SK-N-SH treated with all-trans-retinoic acid at 6 μM for 48 hours (cell line): ENCODE measurements around the gene MT1F.

Experiments
- ATAC-seq: fragments of 200-7000 bp; cut with Tn5 transposase; 3 replicates; pipeline ENCODE4 v1.9.1; 2020; ENCODE audit warnings: mild to moderate bottlenecking, moderate library complexity
- ARNTL ChIP-seq: fragments of 450-650 bp; formaldehyde crosslinking; IDR thresholded peaks from 2 replicates; pipeline ENCODE4 v1.5.0; 2020; ENCODE audit warnings: low read depth, mild to moderate bottlenecking, moderate library complexity, borderline replicate concordance
- BACH2 ChIP-seq: fragments of 250-450 bp; sonication (Bioruptor Pico); IDR thresholded peaks from 2 replicates; pipeline ENCODE4 v1.9.0; 2021; ENCODE audit warnings: mild to moderate bottlenecking, borderline replicate concordance
- CSDC2 ChIP-seq: fragments of 250-450 bp; sonication (Bioruptor Pico); IDR thresholded peaks from 2 replicates; pipeline ENCODE4 v1.5.0; 2020; ENCODE audit warnings: mild to moderate bottlenecking, moderate library complexity
- CSRNP3 ChIP-seq: fragments of 250-450 bp; sonication (Bioruptor Pico); IDR thresholded peaks from 2 replicates; pipeline ENCODE4 v1.5.1; 2021; ENCODE audit warnings: mild to moderate bottlenecking, moderate library complexity
- ESRRG ChIP-seq: fragments of 250-450 bp; sonication (Bioruptor Pico); IDR thresholded peaks from 2 replicates; pipeline ENCODE4 v1.6.1; 2021; ENCODE audit warnings: mild to moderate bottlenecking
- GLIS3 ChIP-seq: fragments of 250-450 bp; sonication (Bioruptor Pico); IDR thresholded peaks from 2 replicates; pipeline ENCODE4 v1.5.0; 2020; ENCODE audit warnings: mild to moderate bottlenecking, moderate library complexity
- ISL1 ChIP-seq: fragments of 250-450 bp; sonication (Bioruptor Pico); IDR thresholded peaks from 2 replicates; pipeline ENCODE4 v2.1.2; 2022; ENCODE audit warnings: mild to moderate bottlenecking, moderate library complexity
- POU6F1 ChIP-seq: fragments of 250-450 bp; sonication (Bioruptor Pico); IDR thresholded peaks from 2 replicates; pipeline ENCODE4 v1.8.0; 2021; ENCODE audit warnings: low read depth, mild to moderate bottlenecking, moderate library complexity, borderline replicate concordance
- RARB ChIP-seq: fragments of 250-450 bp; sonication (Bioruptor Pico); IDR thresholded peaks from 2 replicates; pipeline ENCODE4 v1.8.0; 2021; ENCODE audit warnings: mild to moderate bottlenecking, moderate library complexity
- SNAI2 ChIP-seq: fragments of 250-450 bp; sonication (Bioruptor Pico); IDR thresholded peaks from 2 replicates; pipeline ENCODE4 v1.5.0; 2020; ENCODE audit warnings: mild to moderate bottlenecking, moderate library complexity
- TCF4 ChIP-seq: fragments of 250-450 bp; sonication (Bioruptor Pico); IDR thresholded peaks from 2 replicates; pipeline ENCODE4 v1.8.0; 2021; ENCODE audit warnings: mild to moderate bottlenecking, moderate library complexity, borderline replicate concordance
- TOX ChIP-seq: fragments of 250-450 bp; sonication (Bioruptor Pico); IDR thresholded peaks from 2 replicates; pipeline ENCODE4 v1.8.0; 2021; ENCODE audit warnings: mild to moderate bottlenecking, moderate library complexity, borderline replicate concordance
- TSHZ2 ChIP-seq: fragments of 250-450 bp; sonication (Bioruptor Pico); IDR thresholded peaks from 2 replicates; pipeline ENCODE4 v1.5.0; 2020; ENCODE audit warnings: mild to moderate bottlenecking, moderate library complexity
- ZC3H10 ChIP-seq: fragments of 250-450 bp; sonication (Bioruptor Pico); IDR thresholded peaks from 2 replicates; pipeline ENCODE4 v1.5.1; 2021; ENCODE audit warnings: mild to moderate bottlenecking, moderate library complexity
- ZFP3 ChIP-seq: fragments of 250-450 bp; sonication (Bioruptor Pico); IDR thresholded peaks from 2 replicates; pipeline ENCODE4 v1.5.0; 2020; ENCODE audit warnings: mild to moderate bottlenecking, moderate library complexity
- ZFP30 ChIP-seq: fragments of 450-650 bp; formaldehyde crosslinking; IDR thresholded peaks from 2 replicates; pipeline ENCODE4 v1.5.0; 2022; ENCODE audit warnings: mild to moderate bottlenecking, moderate library complexity
- ZNF565 ChIP-seq: fragments of 450-650 bp; formaldehyde crosslinking; conservative IDR thresholded peaks from 2 replicates; pipeline ENCODE4 v1.5.0; 2020; ENCODE audit warnings: low read depth, mild to moderate bottlenecking, moderate library complexity
- ZNF8 ChIP-seq: fragments of 450-650 bp; formaldehyde crosslinking; IDR thresholded peaks from 2 replicates; pipeline ENCODE4 v1.5.0; 2020; ENCODE audit warnings: mild to moderate bottlenecking, moderate library complexity
- TF ChIP-seq, protein P1 (sequence below): fragments of 250-450 bp; sonication (Bioruptor Pico); IDR thresholded peaks from 2 replicates; pipeline ENCODE4 v1.8.0; 2020; ENCODE audit warnings: mild to moderate bottlenecking, moderate library complexity, borderline replicate concordance
- TF ChIP-seq, protein P2 (sequence below): fragments of 250-450 bp; sonication (Bioruptor Pico); IDR thresholded peaks from 2 replicates; pipeline ENCODE4 v1.5.1; 2020; ENCODE audit warnings: low read depth, mild to moderate bottlenecking, moderate library complexity

Gene MT1F

GRCh38 chr16:56682703-56683397 lies 25.1 kb downstream of the MT1F start:
- peak; percentile 14 for ATAC-seq
- TF ChIP-seq TOX (CRISPR knock-in tag) = no peak
- no peak for TF ChIP-seq CSRNP3 (CRISPR knock-in tag)
- TF ChIP-seq ZNF8 = no peak
- no peak for TF ChIP-seq ZFP30 (CRISPR knock-in tag)
- TF ChIP-seq ARNTL (CRISPR knock-in tag) = no peak
- no peak for TF ChIP-seq ISL1 (CRISPR knock-in tag)
- TF ChIP-seq CSDC2 (CRISPR knock-in tag) = no peak
- no peak for TF ChIP-seq POU6F1 (CRISPR knock-in tag)
- TF ChIP-seq RARB (CRISPR knock-in tag) = no peak
- TF ChIP-seq BACH2 = no peak
- no peak for TF ChIP-seq ZFP3 (CRISPR knock-in tag)
- no peak for TF ChIP-seq GLIS3 (CRISPR knock-in tag)
- no peak for TF ChIP-seq TSHZ2 (CRISPR knock-in tag)
- TF ChIP-seq, protein P1, sequence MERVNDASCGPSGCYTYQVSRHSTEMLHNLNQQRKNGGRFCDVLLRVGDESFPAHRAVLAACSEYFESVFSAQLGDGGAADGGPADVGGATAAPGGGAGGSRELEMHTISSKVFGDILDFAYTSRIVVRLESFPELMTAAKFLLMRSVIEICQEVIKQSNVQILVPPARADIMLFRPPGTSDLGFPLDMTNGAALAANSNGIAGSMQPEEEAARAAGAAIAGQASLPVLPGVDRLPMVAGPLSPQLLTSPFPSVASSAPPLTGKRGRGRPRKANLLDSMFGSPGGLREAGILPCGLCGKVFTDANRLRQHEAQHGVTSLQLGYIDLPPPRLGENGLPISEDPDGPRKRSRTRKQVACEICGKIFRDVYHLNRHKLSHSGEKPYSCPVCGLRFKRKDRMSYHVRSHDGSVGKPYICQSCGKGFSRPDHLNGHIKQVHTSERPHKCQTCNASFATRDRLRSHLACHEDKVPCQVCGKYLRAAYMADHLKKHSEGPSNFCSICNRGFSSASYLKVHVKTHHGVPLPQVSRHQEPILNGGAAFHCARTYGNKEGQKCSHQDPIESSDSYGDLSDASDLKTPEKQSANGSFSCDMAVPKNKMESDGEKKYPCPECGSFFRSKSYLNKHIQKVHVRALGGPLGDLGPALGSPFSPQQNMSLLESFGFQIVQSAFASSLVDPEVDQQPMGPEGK = no peak
- TF ChIP-seq ZNF565 (CRISPR knock-in tag) = no peak
- TF ChIP-seq, protein P2, sequence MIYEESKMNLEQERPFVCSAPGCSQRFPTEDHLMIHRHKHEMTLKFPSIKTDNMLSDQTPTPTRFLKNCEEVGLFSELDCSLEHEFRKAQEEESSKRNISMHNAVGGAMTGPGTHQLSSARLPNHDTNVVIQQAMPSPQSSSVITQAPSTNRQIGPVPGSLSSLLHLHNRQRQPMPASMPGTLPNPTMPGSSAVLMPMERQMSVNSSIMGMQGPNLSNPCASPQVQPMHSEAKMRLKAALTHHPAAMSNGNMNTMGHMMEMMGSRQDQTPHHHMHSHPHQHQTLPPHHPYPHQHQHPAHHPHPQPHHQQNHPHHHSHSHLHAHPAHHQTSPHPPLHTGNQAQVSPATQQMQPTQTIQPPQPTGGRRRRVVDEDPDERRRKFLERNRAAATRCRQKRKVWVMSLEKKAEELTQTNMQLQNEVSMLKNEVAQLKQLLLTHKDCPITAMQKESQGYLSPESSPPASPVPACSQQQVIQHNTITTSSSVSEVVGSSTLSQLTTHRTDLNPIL (CRISPR knock-in tag) = no peak

GRCh38 chr16:56683424-56684172 lies 25.8 kb downstream of the MT1F start:
- no peak for ATAC-seq
- TF ChIP-seq, protein P1 = no peak
- no peak for TF ChIP-seq ISL1 (CRISPR knock-in tag)
- no peak for TF ChIP-seq TCF4 (CRISPR knock-in tag)
- no peak for TF ChIP-seq ZC3H10 (CRISPR knock-in tag)
- TF ChIP-seq, protein P2 (CRISPR knock-in tag) = no peak
- no peak for TF ChIP-seq SNAI2 (CRISPR knock-in tag)
- no peak for TF ChIP-seq CSRNP3 (CRISPR knock-in tag)
- no peak for TF ChIP-seq RARB (CRISPR knock-in tag)
- TF ChIP-seq GLIS3 (CRISPR knock-in tag) = no peak
- TF ChIP-seq TOX (CRISPR knock-in tag) = no peak
- TF ChIP-seq CSDC2 (CRISPR knock-in tag) = no peak
- no peak for TF ChIP-seq BACH2
- no peak for TF ChIP-seq ESRRG (CRISPR knock-in tag)
- TF ChIP-seq ARNTL (CRISPR knock-in tag) = no peak
